Measurements from ENCODE around the gene MAJIN. TPM values are rescaled to one million over a fixed set of nuclear protein-coding genes. Genes with fewer than 3 reads are reported as not detected.

The MAJIN gene
- total and polyA plus RNA-seq, 9 of the 15 experiments (the other 6 are each of a cell fraction or from before 2014, with no cell fraction given), result 0.17 to 0.83 (median 0.24) TPM; not detected in 2

GRCh38 chr11:64888729-64889511 is 83.0 kb downstream of the MAJIN start (continued):
- TF ChIP-seq E2F8 (IDR thresholded peaks at IDR 0.05; ENCODE audit: low read depth, partially characterized antibody), result peak; percentile 94
- TF ChIP-seq CBX1 (IDR thresholded peaks at IDR 0.05; ENCODE audit: low read depth), result 0 out of 2 replicates have a peak, but pooled peaks have one; percentile 21
- peak; percentile 92 for TF ChIP-seq NCOA1 (IDR thresholded peaks at IDR 0.05; ENCODE audit: low read depth)
- TF ChIP-seq NFIC (IDR thresholded peaks at IDR 0.05), result peak; percentile 94
- TF ChIP-seq STAT6 (CRISPR knock-in tag; IDR thresholded peaks at IDR 0.05), result no peak
- no peak for TF ChIP-seq MEIS2 (IDR thresholded peaks at IDR 0.05; ENCODE audit: partially characterized antibody)
- TF ChIP-seq PRDM10 (IDR thresholded peaks at IDR 0.05; ENCODE audit: partially characterized antibody), result peak; percentile 88
- no peak for TF ChIP-seq ZNF699 (CRISPR knock-in tag; IDR thresholded peaks at IDR 0.05; ENCODE audit: insufficient replicate concordance)
- no peak for TF ChIP-seq ARID3B (CRISPR knock-in tag; IDR thresholded peaks at IDR 0.05; ENCODE audit: borderline replicate concordance)
- peak; percentile 27 for TF ChIP-seq TAF1 (IDR thresholded peaks at IDR 0.05; ENCODE audit: control insufficient read depth, extremely low read depth, insufficient read depth, low read length, severe bottlenecking)
- TF ChIP-seq TRIM28 (IDR thresholded peaks at IDR 0.05), result peak; percentile 94
- peak; percentile 60; the same call in 1 of the 2 replicates for TF ChIP-seq ZBED1 (IDR thresholded peaks at IDR 0.05)
- peak; percentile 99 for TF ChIP-seq SMARCE1 (IDR thresholded peaks at IDR 0.05)
- TF ChIP-seq NELFE (IDR thresholded peaks at IDR 0.05; ENCODE audit: insufficient read depth, insufficient read length), result no peak
- TF ChIP-seq PTTG1 (tag; IDR thresholded peaks at IDR 0.05; ENCODE audit: low read depth), result no peak
- 0 out of 2 replicates have a peak, but pooled peaks have one; percentile 4 for TF ChIP-seq SPI1 (IDR thresholded peaks at IDR 0.05; ENCODE audit: borderline replicate concordance, low read depth, low read length)
- no peak for TF ChIP-seq POLR2B (IDR thresholded peaks at IDR 0.05; ENCODE audit: low read depth, partially characterized antibody)

Measured in K562 (cell line).